Activated CD4-positive, CD25-positive, alpha-beta regulatory T cell treated with anti-CD3 and anti-CD28 coated beads, Interleukin-2, amount 50 U/mL, for 16 hours (primary cell): ENCODE measurements around the gene TMCO4.

Source experiments
- DNase-seq: peaks from one replicate; pipeline ENCODE4 v3.0.0-alpha.2; 2020; ENCODE audit warnings: low read depth, low spot score

Gene TMCO4

GRCh38 chr1:19775831-19776230 lies 23.9 kb downstream of the TMCO4 start:
- no peak for DNase-seq

GRCh38 chr1:19775317-19775716 lies 24.4 kb downstream of the TMCO4 start:
- DNase-seq = no peak

DNA sequence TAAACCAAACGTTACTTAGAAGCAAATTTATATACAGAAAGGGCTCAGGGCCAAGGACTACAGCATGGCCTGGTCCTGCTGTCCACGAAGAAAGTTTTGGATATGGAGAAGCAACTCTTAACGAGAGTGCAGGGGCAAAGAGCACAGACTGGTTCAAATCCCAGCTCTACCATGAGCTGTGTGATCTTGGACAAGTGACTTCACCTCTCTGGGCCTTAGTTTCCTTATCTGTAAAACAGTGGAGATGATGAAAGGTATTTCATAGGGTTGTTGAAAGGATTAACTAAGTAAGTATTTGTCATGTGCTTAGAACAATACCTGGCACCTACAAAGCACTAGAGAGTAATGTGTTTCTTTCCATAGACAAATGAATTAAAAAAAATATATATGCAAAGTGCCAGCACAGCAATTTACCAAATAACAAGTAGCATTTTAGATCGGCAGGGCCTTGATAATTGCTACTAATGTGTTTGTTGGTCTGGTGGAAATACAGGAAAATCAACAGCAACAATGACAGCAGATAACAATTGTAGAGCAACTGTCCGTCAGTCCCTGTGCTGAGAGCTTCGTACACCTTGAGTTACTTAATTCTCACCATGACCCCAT lies 25.4 kb downstream of the TMCO4 start:
- DNase-seq = no peak

DNA sequence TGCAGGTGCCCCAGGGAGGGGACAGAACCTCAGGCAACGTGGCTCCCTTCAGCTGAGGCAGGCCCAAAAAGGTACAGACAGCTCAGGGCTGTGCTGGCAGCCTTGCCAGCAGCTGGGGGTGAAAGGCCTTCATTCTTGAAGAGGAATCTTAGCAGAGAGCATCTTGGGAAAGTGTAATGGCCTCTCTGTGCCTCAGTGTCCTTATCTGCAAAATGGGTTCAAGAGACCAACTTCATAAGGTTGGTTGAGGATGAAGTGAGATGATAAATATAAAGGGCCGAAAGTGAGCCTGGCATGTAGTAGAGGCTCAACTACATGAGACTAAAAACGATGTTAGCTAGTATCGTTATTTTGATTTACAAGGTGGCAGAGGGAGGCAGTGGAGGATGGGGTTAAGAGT lies 26.2 kb downstream of the TMCO4 start:
- DNase-seq = no peak

GRCh38 chr1:19772053-19772452 lies 27.7 kb downstream of the TMCO4 start:
- DNase-seq = no peak

GRCh38 chr1:19771350-19771749 lies 28.4 kb downstream of the TMCO4 start:
- DNase-seq = no peak

- DNase-seq = no peak
Measured at GRCh38 chr1:19770436-19771190, 29.1 kb downstream of the TMCO4 start.

GRCh38 chr1:19769211-19769932 lies 30.3 kb downstream of the TMCO4 start:
- DNase-seq = no peak

GRCh38 chr1:19768353-19769210 lies 31.1 kb downstream of the TMCO4 start:
- DNase-seq = no peak

- DNase-seq = no peak
Measured at GRCh38 chr1:19765623-19766022, 34.1 kb downstream of the TMCO4 start.

GRCh38 chr1:19764848-19765247 lies 34.9 kb downstream of the TMCO4 start:
- DNase-seq = no peak

DNA sequence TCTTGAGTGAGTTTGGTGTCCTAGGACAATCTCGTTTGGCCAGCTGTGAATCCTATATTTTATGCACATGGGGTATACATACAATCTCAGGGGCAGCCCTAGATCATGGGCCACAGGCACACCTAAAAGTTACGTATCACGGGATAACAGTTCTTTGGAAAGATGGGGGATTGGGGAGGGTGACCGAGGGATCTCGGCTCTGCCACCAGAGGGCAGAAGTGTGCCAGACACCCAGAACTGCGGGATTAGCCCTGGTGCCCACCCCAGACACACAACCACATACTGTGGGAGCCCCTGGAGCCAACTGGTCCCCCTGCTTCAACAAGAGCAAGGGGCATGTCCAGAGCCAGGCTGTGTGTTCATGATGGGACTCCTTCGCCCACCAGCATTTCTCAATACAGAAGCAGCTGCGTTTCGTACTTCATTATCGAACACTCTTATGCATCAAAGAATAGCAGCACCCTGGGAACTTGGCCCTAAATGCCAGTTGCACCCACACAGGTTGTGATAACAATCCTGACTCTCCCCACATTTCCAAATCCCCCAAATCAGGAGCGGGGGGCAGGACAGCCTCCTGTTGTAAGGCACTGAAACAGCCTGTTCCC lies 37.4 kb downstream of the TMCO4 start:
- no peak for DNase-seq

GRCh38 chr1:19759740-19760089 lies 40.0 kb downstream of the TMCO4 start:
- no peak for DNase-seq

- no peak for DNase-seq
Measured at GRCh38 chr1:19758227-19758830, 41.4 kb downstream of the TMCO4 start.

GRCh38 chr1:19757641-19758040 lies 42.1 kb downstream of the TMCO4 start:
- no peak for DNase-seq

- DNase-seq = no peak
Measured at GRCh38 chr1:19756480-19756879, 43.2 kb downstream of the TMCO4 start.

DNA sequence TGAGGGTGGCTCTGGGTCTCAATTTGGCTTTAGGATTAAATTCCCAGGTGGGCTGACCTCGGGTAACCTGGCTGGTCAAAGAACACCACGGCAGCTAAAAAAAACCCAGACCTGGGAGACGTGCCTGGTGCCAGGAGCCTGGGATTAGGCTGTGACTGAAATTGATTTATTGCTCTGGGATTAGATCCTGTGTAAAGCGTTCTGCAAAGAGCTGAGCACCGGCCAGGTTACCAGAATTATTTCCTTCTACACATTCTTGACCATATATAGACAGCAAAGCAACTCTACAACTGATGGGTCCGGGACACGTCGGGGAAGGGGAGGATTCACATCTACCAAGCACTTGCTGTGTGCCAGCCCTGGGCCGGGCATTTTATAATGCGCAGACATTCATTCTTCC lies 45.2 kb downstream of the TMCO4 start:
- no peak for DNase-seq

DNA sequence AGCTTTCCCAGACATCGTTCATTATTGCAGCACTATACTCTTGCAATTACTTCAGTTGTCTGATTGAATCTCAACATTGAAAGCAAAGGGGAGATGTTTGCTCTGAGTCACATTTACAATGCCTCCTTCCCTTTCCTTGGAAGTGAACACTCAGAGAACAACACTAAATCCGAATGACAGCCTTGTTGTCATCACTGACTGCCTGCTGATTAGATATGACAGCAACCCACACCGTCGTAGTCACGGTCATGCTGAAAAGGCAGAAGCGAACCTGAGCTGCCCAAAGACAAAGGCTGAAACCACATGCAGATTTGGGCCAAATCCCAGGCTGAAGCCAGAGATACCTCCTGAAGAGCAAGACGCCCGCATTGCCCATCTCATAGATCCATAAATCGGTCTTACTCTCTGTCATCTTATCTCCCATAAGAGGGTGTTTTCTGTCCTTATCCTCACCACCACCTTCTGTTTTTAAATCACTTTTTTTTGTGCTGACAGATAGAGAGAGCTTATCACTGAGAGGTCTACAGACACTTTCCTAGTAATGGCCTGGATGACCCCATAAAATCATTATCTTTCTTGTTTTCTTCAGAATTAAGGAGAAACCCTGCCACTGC lies 47.5 kb downstream of the TMCO4 start:
- no peak for DNase-seq

GRCh38 chr1:19750882-19751276 lies 48.8 kb downstream of the TMCO4 start:
- no peak for DNase-seq

- no peak for DNase-seq
Measured at GRCh38 chr1:19750101-19750881, 49.4 kb downstream of the TMCO4 start.
